Loucy (cell line): Measurements from ENCODE around the gene COLGALT1.

ENCODE experiments used
- EZH2phosphoT487 ChIP-seq: fragments of 200-600 bp; IDR thresholded peaks from 2 replicates; pipeline ENCODE4 v1.6.1; 2018; ENCODE audit warnings: antibody characterized with exemption, mild to moderate bottlenecking, moderate library complexity, borderline replicate concordance
- TF ChIP-seq, protein P1 (sequence below): fragments of 200-600 bp; sonication (generic); conservative IDR thresholded peaks from 2 replicates; pipeline ENCODE4 v1.5.1; 2014; ENCODE audit warnings: mild to moderate bottlenecking, antibody characterized with exemption, low read length

DNA sequence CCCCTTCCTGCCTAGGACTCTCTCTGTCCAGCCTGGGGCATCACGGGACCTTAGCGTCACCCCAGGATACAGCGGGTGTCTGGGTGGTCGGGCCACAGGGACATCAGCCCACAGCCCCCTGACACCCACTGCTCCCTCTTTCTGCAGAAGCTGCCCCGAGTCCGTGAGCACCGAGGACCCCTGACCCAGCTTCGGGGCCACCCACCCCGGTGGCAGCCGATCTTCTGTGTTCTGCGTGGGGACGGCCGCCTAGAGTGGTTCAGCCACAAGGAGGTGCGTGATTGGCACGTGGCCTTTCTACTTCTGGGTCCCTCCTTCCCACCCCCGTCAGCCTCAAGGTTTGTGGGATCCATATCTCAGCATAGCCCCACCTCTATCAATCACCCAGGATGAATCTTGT lies 23.3 kb upstream of the COLGALT1 start:
- TF ChIP-seq EZH2phosphoT487 = no peak
- TF ChIP-seq, protein P1, sequence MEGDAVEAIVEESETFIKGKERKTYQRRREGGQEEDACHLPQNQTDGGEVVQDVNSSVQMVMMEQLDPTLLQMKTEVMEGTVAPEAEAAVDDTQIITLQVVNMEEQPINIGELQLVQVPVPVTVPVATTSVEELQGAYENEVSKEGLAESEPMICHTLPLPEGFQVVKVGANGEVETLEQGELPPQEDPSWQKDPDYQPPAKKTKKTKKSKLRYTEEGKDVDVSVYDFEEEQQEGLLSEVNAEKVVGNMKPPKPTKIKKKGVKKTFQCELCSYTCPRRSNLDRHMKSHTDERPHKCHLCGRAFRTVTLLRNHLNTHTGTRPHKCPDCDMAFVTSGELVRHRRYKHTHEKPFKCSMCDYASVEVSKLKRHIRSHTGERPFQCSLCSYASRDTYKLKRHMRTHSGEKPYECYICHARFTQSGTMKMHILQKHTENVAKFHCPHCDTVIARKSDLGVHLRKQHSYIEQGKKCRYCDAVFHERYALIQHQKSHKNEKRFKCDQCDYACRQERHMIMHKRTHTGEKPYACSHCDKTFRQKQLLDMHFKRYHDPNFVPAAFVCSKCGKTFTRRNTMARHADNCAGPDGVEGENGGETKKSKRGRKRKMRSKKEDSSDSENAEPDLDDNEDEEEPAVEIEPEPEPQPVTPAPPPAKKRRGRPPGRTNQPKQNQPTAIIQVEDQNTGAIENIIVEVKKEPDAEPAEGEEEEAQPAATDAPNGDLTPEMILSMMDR = no peak
